CD8-positive, alpha-beta memory T cell (primary cell): ENCODE measurements around the gene ERBIN. TPM values are rescaled to one million over a fixed set of nuclear protein-coding genes. Genes with fewer than 3 reads are reported as not detected.
A peak's percentile ranks its signal among the peaks of the same experiment; 100 is the strongest.
"Not testable (repeated sequence)": the region's sequence is repeated elsewhere in the genome, so short reads cannot be mapped to it uniquely, and the experiment has no call there.

Experiments
- CTCF ChIA-PET: fragments of 350-600 bp; sonication (Branson Sonifier 250); formaldehyde crosslinking; loops from one replicate; lab custom pipeline; 2021; ENCODE audit warnings: antibody characterized with exemption; lab: Charles Lee
- POLR2A ChIA-PET: fragments of 350-600 bp; sonication (Branson Sonifier 250); formaldehyde crosslinking; loops from one replicate; lab custom pipeline; 2021; ENCODE audit warnings: antibody characterized with exemption; lab: Charles Lee
- DNase-seq, 5 donors: peaks; one replicate each; pipeline versions ENCODE4 v3.0.0 to v3.0.0-alpha.2; 2020 to 2022; ENCODE audit warnings: mixed read lengths in 1 of 5
- H3K27ac ChIP-seq: one replicate; pipeline ENCODE4 v1.7.0; 2013; ENCODE audit warnings: low read depth, mild to moderate bottlenecking, low read length, moderate library complexity
- H3K27me3 ChIP-seq: 2 replicates; pipeline ENCODE4 v1.7.0; 2013; ENCODE audit warnings: low read length, mild to moderate bottlenecking; ENCODE audit not compliant: insufficient read depth, poor library complexity, severe bottlenecking
- H3K36me3 ChIP-seq: 2 replicates; pipeline ENCODE4 v1.7.0; 2013; ENCODE audit warnings: mild to moderate bottlenecking, low read length, moderate library complexity; ENCODE audit not compliant: insufficient read depth
- H3K4me1 ChIP-seq: 2 replicates; pipeline ENCODE4 v1.7.0; 2013; ENCODE audit warnings: mild to moderate bottlenecking, low read length, moderate library complexity; ENCODE audit not compliant: insufficient read depth
- H3K4me3 ChIP-seq: 2 replicates; pipeline ENCODE4 v1.7.0; 2013; ENCODE audit warnings: mild to moderate bottlenecking, low read length
- H3K9me3 ChIP-seq: 2 replicates; pipeline ENCODE4 v1.7.0; 2013; ENCODE audit warnings: mild to moderate bottlenecking, low read length
- H3K27ac Mint-ChIP-seq, 8 donors: one replicate each; pipeline ENCODE4 v1.8.0; 2020 to 2021; ENCODE audit warnings: mixed read lengths in 8 of 8, mild to moderate bottlenecking in 6 of 8, inconsistent platforms in 3 of 8, moderate library complexity in 3 of 8
- H3K27me3 Mint-ChIP-seq, 2 donors: one replicate each; pipeline ENCODE4 v1.8.0; 2020 to 2021; ENCODE audit warnings: mixed read lengths in 2 of 2, mild to moderate bottlenecking in 1 of 2, moderate library complexity in 1 of 2
- H3K36me3 Mint-ChIP-seq, 3 donors: one replicate each; pipeline ENCODE4 v1.8.0; 2020 to 2021; ENCODE audit warnings: mixed read lengths in 3 of 3, inconsistent platforms in 1 of 3, mild to moderate bottlenecking in 1 of 3
- H3K4me1 Mint-ChIP-seq, 3 donors: one replicate each; pipeline ENCODE4 v1.8.0; 2020 to 2021; ENCODE audit warnings: mixed read lengths in 3 of 3, inconsistent platforms in 1 of 3, mild to moderate bottlenecking in 1 of 3
- H3K4me3 Mint-ChIP-seq, 7 donors: one replicate each; pipeline ENCODE4 v1.8.0; 2020 to 2021; ENCODE audit warnings: mixed read lengths in 7 of 7, mild to moderate bottlenecking in 6 of 7, moderate library complexity in 4 of 7, inconsistent platforms in 2 of 7
- H3K9me3 Mint-ChIP-seq, 5 donors: one replicate each; pipeline ENCODE4 v1.8.0; 2020 to 2022; ENCODE audit warnings: mixed read lengths in 5 of 5, mild to moderate bottlenecking in 3 of 5, moderate library complexity in 2 of 5, inconsistent platforms in 1 of 5
- polyA plus RNA-seq: library from polyadenylated mRNA; unstranded; fragments of 300-500 nt; fragmentation: Illumina TruSeq; gene quantifications from one replicate; pipeline ENCODE4 v1.2.3, GENCODE V29; 2021
- total RNA-seq, 2 experiments: library from RNA; stranded (reverse); gene quantifications; one replicate each; pipeline ENCODE4 v1.2.3, GENCODE V29; 2021

Gene ERBIN
- total and polyA plus RNA-seq, 3 experiments from 2014 or later, result 40.9 to 49.0 (median 43.1) TPM

- Mint-ChIP-seq H3K27me3 (no peaks in the 10 kb centered on the region), H3K9me3 (no peaks in the 10 kb centered on the region), H3K36me3 (peaks cover 0 to 50% (median 9%) of the 10 kb centered on the region in 3 donors), H3K4me3 (no peak overlapping the region), H3K27ac (peak overlapping the region in 6 of 8 donors; percentile 8 to 46 (median 16)), H3K4me1 (peaks cover 51 to 74% (median 71%) of the 10 kb centered on the region in 3 donors)
- no peak overlapping the region for H3K27ac ChIP-seq
- no peak overlapping the region for H3K4me3 ChIP-seq
- H3K27me3 ChIP-seq, result no peaks in the 10 kb centered on the region
- DNase-seq, result no peak
- ChIA-PET CTCF (no interaction called here), POLR2A (no interaction called here)
- H3K36me3 ChIP-seq, result peaks cover 9% of the 10 kb centered on the region
- H3K4me1 ChIP-seq, result peaks cover 31% of the 10 kb centered on the region
- H3K9me3 ChIP-seq, result no peaks in the 10 kb centered on the region
Measured at GRCh38 chr5:66013906-66014305, 87.5 kb downstream of the ERBIN start.

GRCh38 chr5:66015196-66015960, 89.0 kb downstream of the ERBIN start:
- peaks cover 9% of the 10 kb centered on the region for H3K36me3 ChIP-seq
- Mint-ChIP-seq H3K4me1 (peaks cover 47 to 69% (median 67%) of the 10 kb centered on the region in 3 donors), H3K27me3 (no peaks in the 10 kb centered on the region), H3K4me3 (no peak overlapping the region), H3K9me3 (no peaks in the 10 kb centered on the region), H3K27ac (peak overlapping the region in 2 of 8 donors; percentile 8 to 82), H3K36me3 (peaks cover 0 to 53% (median 9%) of the 10 kb centered on the region in 3 donors)
- no peak for DNase-seq
- peaks cover 17% of the 10 kb centered on the region for H3K4me1 ChIP-seq
- H3K4me3 ChIP-seq, result no peak overlapping the region
- H3K27me3 ChIP-seq, result no peaks in the 10 kb centered on the region
- H3K9me3 ChIP-seq, result no peaks in the 10 kb centered on the region
- ChIA-PET POLR2A (no interaction called here), CTCF (no interaction called here)
- H3K27ac ChIP-seq, result no peak overlapping the region

- H3K36me3 ChIP-seq, result peaks cover 9% of the 10 kb centered on the region
Measured at GRCh38 chr5:66021585-66021984, 95.2 kb downstream of the ERBIN start.

GRCh38 chr5:66039296-66039695, 112.9 kb downstream of the ERBIN start:
- Mint-ChIP-seq H3K4me3 (no peak overlapping the region), H3K36me3 (peaks cover 5 to 80% (median 28%) of the 10 kb centered on the region in 3 donors), H3K4me1 (peaks cover 26 to 50% (median 32%) of the 10 kb centered on the region in 3 donors), H3K27me3 (no peaks in the 10 kb centered on the region), H3K9me3 (no peaks in the 10 kb centered on the region), H3K27ac (no peak overlapping the region)
- H3K4me3 ChIP-seq, result no peak overlapping the region
- H3K27ac ChIP-seq, result no peak overlapping the region
- H3K9me3 ChIP-seq, result no peaks in the 10 kb centered on the region
- no peak for DNase-seq
- H3K27me3 ChIP-seq, result no peaks in the 10 kb centered on the region
- peaks cover 17% of the 10 kb centered on the region for H3K36me3 ChIP-seq
- ChIA-PET CTCF (no interaction called here), POLR2A (interaction anchor here (0.6 kb wide), 1 partner anchor 113 kb away, joined by 3 read pairs; the partner anchor contains the start of gene ERBIN)
- no peaks in the 10 kb centered on the region for H3K4me1 ChIP-seq

More at GRCh38 chr5:66021585-66021984, 95.2 kb downstream of the ERBIN start:
- Histone ChIP-seq H3K9me3 (no peaks in the 10 kb centered on the region), H3K27ac (no peak overlapping the region), H3K4me3 (no peak overlapping the region), H3K4me1 (peaks cover 7% of the 10 kb centered on the region), H3K27me3 (no peaks in the 10 kb centered on the region)
- Mint-ChIP-seq H3K27ac (peak overlapping the region in 2 of 8 donors; percentile 1 to 86), H3K4me3 (no peak overlapping the region), H3K9me3 (no peaks in the 10 kb centered on the region), H3K4me1 (peaks cover 25 to 36% (median 29%) of the 10 kb centered on the region in 3 donors), H3K27me3 (no peaks in the 10 kb centered on the region), H3K36me3 (peaks cover under 1 to 47% (median 13%) of the 10 kb centered on the region in 3 donors)
- DNase-seq, result no peak
- CTCF ChIA-PET, result no interaction called here
- POLR2A ChIA-PET, result no interaction called here

- no peak overlapping the region for H3K4me3 ChIP-seq
- no peak overlapping the region for H3K27ac Mint-ChIP-seq
- peaks cover 24 to 48% (median 30%) of the 10 kb centered on the region in 3 donors for H3K4me1 Mint-ChIP-seq
- H3K27me3 ChIP-seq, result no peaks in the 10 kb centered on the region
- H3K36me3 Mint-ChIP-seq, result peaks cover 5 to 82% (median 29%) of the 10 kb centered on the region in 3 donors
- no peak overlapping the region for H3K4me3 Mint-ChIP-seq
- H3K36me3 ChIP-seq, result peaks cover 12% of the 10 kb centered on the region
- no peak overlapping the region for H3K27ac ChIP-seq
- CTCF ChIA-PET, result no interaction called here
- no peaks in the 10 kb centered on the region for H3K9me3 ChIP-seq
- H3K4me1 ChIP-seq, result no peaks in the 10 kb centered on the region
- no peak for DNase-seq
- H3K27me3 Mint-ChIP-seq, result no peaks in the 10 kb centered on the region
- H3K9me3 Mint-ChIP-seq, result no peaks in the 10 kb centered on the region
- POLR2A ChIA-PET, result no interaction called here
Measured at GRCh38 chr5:66039701-66040100, 113.3 kb downstream of the ERBIN start.

- CTCF ChIA-PET, result no interaction called here
- Mint-ChIP-seq H3K9me3 (no peaks in the 10 kb centered on the region), H3K4me3 (no peak overlapping the region)
Measured at GRCh38 chr5:66041627-66042026, 115.3 kb downstream of the ERBIN start.

GRCh38 chr5:66057239-66057638, 130.9 kb downstream of the ERBIN start:
- H3K27ac ChIP-seq, result no peak overlapping the region
- Mint-ChIP-seq H3K27me3 (no peaks in the 10 kb centered on the region), H3K4me3 (no peak overlapping the region), H3K27ac (no peak overlapping the region), H3K4me1 (peaks cover 37 to 50% (median 50%) of the 10 kb centered on the region in 3 donors), H3K36me3 (peaks cover 31 to 64% (median 32%) of the 10 kb centered on the region in 3 donors), H3K9me3 (no peaks in the 10 kb centered on the region)
- ChIA-PET CTCF (no interaction called here), POLR2A (no interaction called here)
- no peaks in the 10 kb centered on the region for H3K9me3 ChIP-seq
- no peak overlapping the region for H3K4me3 ChIP-seq
- no peaks in the 10 kb centered on the region for H3K27me3 ChIP-seq
- peaks cover 14% of the 10 kb centered on the region for H3K36me3 ChIP-seq
- no peaks in the 10 kb centered on the region for H3K4me1 ChIP-seq
- no peak for DNase-seq

More at GRCh38 chr5:66041627-66042026, 115.3 kb downstream of the ERBIN start:
- peaks cover 18% of the 10 kb centered on the region for H3K36me3 ChIP-seq
- H3K4me1 ChIP-seq, result no peaks in the 10 kb centered on the region
- no peaks in the 10 kb centered on the region for H3K9me3 ChIP-seq
- DNase-seq, result no peak
- Mint-ChIP-seq H3K27me3 (no peaks in the 10 kb centered on the region), H3K4me1 (peaks cover 19 to 36% (median 28%) of the 10 kb centered on the region in 3 donors), H3K36me3 (peaks cover 5 to 86% (median 23%) of the 10 kb centered on the region in 3 donors), H3K27ac (peak overlapping the region in 2 of 8 donors; percentile 1 to 21)
- no peaks in the 10 kb centered on the region for H3K27me3 ChIP-seq
- POLR2A ChIA-PET, result no interaction called here
- no peak overlapping the region for H3K27ac ChIP-seq
- no peak overlapping the region for H3K4me3 ChIP-seq

GRCh38 chr5:66061320-66061719, 134.9 kb downstream of the ERBIN start:
- H3K36me3 Mint-ChIP-seq, result peaks cover 20 to 56% (median 22%) of the 10 kb centered on the region in 3 donors
- not testable (repeated sequence) for H3K27me3 ChIP-seq, H3K9me3 Mint-ChIP-seq

More at GRCh38 chr5:66061320-66061719, 134.9 kb downstream of the ERBIN start:
- H3K27ac ChIP-seq, H3K9me3 ChIP-seq, H3K4me3 ChIP-seq, CTCF ChIA-PET, DNase-seq, POLR2A ChIA-PET, H3K27ac Mint-ChIP-seq, H3K4me1 ChIP-seq, H3K27me3 Mint-ChIP-seq, H3K36me3 ChIP-seq, H3K4me3 Mint-ChIP-seq: not testable (repeated sequence)
- peaks cover 49 to 66% (median 60%) of the 10 kb centered on the region in 3 donors for H3K4me1 Mint-ChIP-seq
